Measurements from ENCODE around the gene GSTK1.
"Not testable (repeated sequence)": the region's sequence is repeated elsewhere in the genome, so short reads cannot be mapped to it uniquely, and the experiment has no call there.

GSTK1 gene

DNA sequence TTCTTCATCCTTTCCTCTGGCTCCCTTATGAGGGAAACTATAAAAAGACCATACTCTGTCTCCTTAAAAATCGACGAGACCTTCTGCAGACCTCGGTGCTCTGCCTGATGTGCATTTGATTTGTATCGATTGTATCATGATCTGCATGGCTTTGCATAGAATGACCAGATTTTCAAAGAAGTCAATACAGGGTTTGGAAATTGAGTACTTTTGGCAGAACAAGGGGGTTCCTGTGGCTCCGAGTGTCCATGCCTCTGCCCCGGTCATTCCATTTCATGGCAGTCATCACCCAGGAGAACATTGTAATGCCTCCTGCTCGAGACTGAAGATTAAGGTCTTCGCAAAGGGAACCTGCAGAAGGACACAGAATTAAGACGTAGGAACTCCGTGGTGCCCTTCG is 25.6 kb downstream of the GSTK1 start:
- H3K27ac ChIP-seq: peak overlapping the region; percentile 85
- TF ChIP-seq, protein P1, sequence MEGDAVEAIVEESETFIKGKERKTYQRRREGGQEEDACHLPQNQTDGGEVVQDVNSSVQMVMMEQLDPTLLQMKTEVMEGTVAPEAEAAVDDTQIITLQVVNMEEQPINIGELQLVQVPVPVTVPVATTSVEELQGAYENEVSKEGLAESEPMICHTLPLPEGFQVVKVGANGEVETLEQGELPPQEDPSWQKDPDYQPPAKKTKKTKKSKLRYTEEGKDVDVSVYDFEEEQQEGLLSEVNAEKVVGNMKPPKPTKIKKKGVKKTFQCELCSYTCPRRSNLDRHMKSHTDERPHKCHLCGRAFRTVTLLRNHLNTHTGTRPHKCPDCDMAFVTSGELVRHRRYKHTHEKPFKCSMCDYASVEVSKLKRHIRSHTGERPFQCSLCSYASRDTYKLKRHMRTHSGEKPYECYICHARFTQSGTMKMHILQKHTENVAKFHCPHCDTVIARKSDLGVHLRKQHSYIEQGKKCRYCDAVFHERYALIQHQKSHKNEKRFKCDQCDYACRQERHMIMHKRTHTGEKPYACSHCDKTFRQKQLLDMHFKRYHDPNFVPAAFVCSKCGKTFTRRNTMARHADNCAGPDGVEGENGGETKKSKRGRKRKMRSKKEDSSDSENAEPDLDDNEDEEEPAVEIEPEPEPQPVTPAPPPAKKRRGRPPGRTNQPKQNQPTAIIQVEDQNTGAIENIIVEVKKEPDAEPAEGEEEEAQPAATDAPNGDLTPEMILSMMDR (conservative IDR thresholded peaks at IDR 0.05): no peak

DNA sequence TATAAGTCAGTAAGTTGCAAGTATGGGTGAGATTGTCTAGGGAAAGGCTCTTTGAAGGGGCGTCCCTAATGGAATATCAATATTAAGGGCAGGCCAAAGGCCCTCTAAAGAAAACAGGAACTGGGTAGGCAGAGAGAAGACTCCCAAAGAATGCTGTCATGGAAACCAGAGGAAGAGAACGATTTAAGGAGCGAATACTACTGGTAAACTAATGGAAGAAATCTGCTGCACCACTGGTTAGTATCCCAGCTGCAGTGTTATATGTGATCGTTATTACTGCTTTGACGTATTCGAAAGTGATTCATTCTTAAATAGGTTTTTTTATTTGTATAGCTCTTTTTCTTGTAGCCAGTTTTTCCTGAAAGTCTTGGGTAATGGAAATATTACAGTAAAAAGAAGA is 26.2 kb downstream of the GSTK1 start:
- no peak overlapping the region for H3K27ac ChIP-seq
- TF ChIP-seq, protein P1 (conservative IDR thresholded peaks at IDR 0.05): no peak
- TF ChIP-seq ZFX (IDR thresholded peaks at IDR 0.05): no peak

DNA sequence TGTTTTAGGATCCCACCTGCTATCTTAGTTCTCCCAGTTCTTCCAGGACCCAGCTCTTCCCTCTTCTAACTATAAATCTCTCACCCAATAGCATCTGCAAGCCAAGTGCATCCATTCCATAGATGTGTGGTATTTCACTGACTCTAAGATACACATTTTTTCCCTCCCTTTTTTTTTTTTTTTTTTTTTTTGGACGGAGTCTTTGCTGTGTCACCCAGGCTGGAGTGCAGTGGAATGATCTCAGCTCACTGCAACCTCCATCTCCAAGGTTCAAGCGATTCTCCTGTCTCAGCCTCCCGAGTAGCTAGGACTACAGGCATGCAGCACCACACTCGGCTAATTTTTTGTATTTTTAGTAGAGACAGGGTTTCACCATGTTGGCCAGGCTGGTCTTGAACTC is 26.6 kb downstream of the GSTK1 start:
- H3K27ac ChIP-seq: not testable (repeated sequence)

DNA sequence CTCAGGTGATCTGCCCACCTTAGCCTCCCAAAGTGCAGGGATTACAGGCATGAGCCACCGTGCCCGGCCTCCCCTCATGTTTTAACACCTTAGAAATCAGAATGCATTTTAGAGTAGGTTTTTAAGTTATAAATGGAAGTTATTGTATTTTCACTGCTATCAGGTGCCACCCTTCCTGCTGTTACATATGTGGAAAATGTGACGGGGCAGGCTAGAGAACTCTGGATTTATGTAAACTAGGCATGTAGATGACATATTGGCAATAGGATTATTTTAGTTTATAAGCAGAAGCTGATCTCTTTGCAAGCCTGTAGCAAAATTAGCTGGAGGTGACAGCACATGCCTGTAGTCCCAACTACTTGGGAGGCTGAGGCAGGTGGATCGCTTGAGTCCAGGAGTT is 27.1 kb downstream of the GSTK1 start:
- no peak overlapping the region for H3K27ac ChIP-seq
- TF ChIP-seq ZFX (IDR thresholded peaks at IDR 0.05): no peak
- TF ChIP-seq, protein P1 (conservative IDR thresholded peaks at IDR 0.05): no peak

DNA sequence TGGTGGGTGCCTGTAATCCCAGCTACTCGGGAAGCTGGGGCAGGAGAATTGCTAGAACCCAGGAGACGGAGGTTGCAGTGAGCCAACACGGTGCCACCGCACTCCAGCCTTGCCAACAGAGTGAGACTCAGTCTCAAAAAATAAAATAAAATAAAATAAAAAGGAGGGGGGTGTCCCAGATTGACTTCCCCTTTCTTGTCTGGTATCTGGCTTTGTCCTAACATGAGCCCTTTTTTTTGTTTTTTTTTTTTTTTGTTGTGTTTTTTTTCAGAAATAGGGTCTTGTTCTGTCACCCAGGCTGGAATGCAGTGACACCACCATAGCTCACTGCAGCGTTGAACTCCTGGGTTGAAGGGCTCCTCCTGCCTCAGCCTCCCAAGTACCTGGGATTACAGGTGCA is 29.6 kb downstream of the GSTK1 start:
- H3K27ac ChIP-seq: no peak overlapping the region
- TF ChIP-seq, protein P1 (conservative IDR thresholded peaks at IDR 0.05): no peak
- TF ChIP-seq ZFX (IDR thresholded peaks at IDR 0.05): no peak

DNA sequence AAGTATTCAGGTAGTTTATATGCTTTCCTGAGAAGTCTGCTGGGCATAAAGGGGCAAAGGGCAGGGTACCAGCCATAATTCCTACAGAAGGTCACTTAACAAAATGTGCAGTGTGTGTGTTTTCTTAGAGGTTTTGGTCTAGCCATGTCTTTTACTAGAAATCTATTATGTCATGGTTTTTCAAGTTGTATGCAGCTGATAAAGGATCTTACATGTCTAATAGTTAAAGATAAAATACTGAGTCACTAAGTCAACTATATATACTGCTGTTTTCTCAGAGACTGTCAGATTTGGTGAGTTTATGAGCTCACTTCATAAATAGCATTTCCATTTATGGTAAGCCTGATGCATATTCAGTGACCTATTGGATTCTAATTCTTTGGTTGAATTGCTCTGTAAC is 32.6 kb downstream of the GSTK1 start:
- H3K27ac ChIP-seq: no peak overlapping the region
- TF ChIP-seq ZFX (IDR thresholded peaks at IDR 0.05): no peak
- TF ChIP-seq, protein P1 (conservative IDR thresholded peaks at IDR 0.05): no peak

DNA sequence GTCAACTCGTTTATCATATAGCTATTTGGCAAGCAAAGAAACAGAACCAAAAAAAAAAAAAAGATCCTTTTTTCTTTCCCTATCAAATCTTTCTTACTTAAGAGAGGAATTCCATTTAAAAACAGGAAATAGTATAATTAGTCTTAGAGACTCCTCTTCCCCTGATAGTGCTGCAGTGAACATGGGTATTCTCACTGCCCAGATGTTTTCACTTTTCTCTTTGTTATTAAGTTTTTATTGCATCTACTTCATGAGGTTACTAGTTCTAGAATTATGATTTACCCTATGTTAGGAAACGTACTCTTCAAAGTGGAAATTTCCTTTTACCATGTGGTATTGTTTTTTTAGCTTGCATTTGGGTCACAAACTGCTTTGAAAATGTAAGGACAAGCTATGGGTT is 33.4 kb downstream of the GSTK1 start:
- TF ChIP-seq ZFX (IDR thresholded peaks at IDR 0.05): no peak
- TF ChIP-seq, protein P1 (conservative IDR thresholded peaks at IDR 0.05): no peak
- no peak overlapping the region for H3K27ac ChIP-seq

DNA sequence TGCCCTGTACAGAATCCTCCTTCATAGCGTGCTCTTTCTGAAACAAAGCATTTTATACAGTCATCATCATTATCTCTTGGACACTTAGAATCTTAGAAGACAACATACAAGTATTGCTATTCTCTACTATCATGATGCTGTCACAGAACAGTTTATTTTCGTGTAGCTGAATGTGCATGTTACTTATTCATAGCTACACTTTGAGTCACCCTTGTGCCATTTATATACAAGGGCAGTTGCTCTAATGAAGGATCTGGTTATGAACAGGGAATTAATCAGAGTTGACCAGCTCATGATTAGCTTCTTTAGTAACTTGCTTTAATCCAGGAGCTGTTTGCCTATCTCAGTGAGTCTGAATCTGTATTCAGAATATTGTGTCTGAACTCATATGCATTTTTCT is 36.1 kb downstream of the GSTK1 start:
- no peak overlapping the region for H3K27ac ChIP-seq
- TF ChIP-seq, protein P1 (conservative IDR thresholded peaks at IDR 0.05): no peak
- TF ChIP-seq ZFX (IDR thresholded peaks at IDR 0.05): no peak

All from C4-2B (cell line).